Globus pallidus (tissue), 1 donor: ENCODE measurements around the gene TMEM94.
A peak's percentile ranks its signal among the peaks of the same experiment; 100 is the strongest.
"Not testable (repeated sequence)": the region's sequence is repeated elsewhere in the genome, so short reads cannot be mapped to it uniquely, and the experiment has no call there.

Experiments used
- DNase-seq: peaks from one replicate; pipeline ENCODE4 v3.0.0-alpha.2; 2015; ENCODE audit warnings: low spot score

The TMEM94 gene

DNA sequence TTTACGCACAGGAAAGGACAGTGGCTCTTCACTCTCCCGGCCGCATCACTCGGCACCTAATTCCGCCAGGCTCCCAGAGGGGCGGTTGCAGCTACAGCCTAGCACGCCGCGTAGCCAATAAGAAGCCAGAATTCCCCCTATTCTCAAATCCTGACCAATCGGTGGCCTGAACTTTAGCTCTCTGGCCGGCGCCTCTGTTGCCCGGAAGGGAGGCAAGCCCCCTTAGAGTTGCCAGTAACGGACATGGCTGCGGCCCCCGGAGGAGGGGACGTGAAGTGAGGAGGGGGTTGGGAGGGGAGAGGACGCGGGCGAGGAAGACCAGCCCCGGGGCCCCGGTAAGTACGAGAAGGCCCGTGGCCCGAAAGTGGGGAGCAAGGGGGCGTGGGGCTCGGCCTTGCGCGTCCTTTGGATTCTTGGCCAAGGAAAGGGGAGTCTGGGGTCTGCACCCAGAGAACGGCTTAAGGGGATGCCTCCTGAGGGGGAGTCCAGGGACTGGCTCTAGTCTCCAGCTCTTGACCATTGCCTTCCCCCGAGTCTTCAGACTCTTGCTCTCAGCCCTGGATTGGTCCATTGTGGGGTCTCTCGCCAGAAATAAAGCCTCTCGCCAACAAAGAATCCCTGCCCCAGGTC, at the start of gene TMEM94:
TSS of gene TMEM94 (plus strand) at position 219 of the 630 bp plus-strand sequence. CDS start 15,271 bp downstream, outside the sequence.
- peak; percentile 100 for DNase-seq

DNA sequence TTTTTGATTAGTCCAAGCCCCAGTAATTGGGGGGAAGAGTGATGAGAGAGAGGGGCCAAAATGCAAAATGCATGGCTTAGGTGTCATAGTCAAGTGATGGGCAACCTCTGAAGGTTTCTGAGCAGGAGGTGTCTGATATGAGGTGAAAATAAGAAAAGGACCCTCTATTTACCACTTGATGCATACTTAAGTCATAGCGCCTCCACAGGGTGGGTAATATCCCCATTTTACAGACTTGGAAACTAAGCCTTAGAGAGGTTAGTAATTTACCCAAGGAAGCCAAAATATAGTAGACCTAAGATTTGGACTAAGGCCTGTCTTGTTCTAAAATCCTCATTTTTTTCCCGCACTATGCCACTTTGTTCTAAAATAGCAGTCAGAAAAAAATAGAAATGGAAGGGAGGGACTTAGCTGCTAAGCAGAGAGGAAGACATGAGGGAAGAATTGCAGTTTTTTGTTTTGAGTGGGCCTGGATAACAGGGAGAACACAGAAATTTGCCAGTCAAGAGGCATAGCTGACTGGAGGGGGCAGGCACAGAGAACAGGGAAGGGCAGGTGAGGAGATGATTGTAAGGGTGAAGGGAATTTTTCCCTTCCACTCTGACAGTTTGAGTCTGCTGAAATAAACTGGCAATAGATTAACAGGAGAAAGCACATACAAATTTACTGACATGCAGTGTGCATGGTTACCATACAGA, 48.6 kb upstream of the TMEM94 start:
- DNase-seq: no peak

DNA sequence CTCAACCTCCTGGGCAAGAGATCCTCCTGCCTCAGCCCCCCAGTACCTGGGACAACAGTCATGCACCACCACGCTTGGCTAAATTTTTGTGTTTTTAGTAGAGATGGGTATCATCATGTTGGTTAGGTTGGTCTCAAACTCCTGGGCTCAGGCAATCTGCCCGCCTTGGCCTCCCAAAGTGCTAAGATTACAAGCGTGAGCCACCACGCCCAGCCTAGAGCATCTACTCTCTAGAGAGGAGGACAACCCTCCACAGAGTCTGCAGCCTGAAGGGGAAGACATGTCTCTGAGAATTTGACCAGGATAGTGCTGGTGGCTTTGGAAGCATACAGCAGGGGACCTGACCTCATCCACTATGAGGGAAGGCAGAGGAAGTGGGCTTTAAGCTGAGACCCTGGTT, 46.3 kb upstream of the TMEM94 start:
- DNase-seq: no peak

GRCh38 chr17:75411328-75412067, 44.9 kb upstream of the TMEM94 start:
- no peak for DNase-seq

- DNase-seq: peak; percentile 72
Observed at GRCh38 chr17:75412455-75413317, 43.7 kb upstream of the TMEM94 start.

DNA sequence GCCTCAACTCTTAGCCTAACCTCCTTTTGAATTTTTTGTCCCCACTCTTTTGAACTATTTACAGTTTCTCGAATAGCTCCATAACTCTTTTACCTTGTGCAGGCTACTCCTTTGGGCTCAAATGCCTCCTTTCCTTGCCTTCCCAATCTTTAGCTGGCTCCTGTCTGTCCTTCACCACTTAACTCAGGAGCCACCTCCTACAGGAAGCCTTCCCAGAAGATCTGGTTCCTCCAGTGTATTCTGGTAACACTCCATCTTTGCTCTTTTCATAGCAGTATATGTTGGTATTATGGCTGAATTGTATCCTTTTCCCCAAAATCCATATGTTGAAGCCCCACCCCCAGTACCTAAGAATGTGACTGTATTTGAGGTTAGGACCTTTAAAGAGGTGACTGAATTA, 41.9 kb upstream of the TMEM94 start:
- no peak for DNase-seq

- DNase-seq: no peak
Observed at GRCh38 chr17:75416006-75416405, 40.4 kb upstream of the TMEM94 start.

- DNase-seq: no peak
Observed at GRCh38 chr17:75417054-75417580, 39.3 kb upstream of the TMEM94 start.

DNA sequence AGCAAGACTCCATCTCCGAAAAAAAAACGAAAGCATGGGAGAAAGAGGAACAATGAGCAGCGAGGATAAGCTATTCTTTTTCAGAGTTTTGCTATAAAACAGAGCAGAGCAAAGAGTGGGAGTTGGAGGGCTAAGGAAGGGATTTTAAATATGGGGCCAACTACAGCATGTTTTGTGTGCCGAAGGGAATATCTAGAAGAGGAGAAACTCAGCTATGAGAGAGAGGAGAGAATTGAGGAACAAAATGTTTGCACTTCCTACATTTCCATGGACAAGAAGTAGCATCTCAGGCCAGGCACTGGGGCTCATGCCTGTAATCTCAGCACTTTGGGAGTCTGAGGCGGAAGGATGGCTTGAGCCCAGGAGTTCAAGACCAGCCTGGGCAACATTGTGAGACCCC, 37.9 kb upstream of the TMEM94 start:
- DNase-seq: no peak

- peak; percentile 27 for DNase-seq
Observed at GRCh38 chr17:75428543-75429469, 27.6 kb upstream of the TMEM94 start.

GRCh38 chr17:75430159-75430974, 26.1 kb upstream of the TMEM94 start:
- DNase-seq: no peak

DNA sequence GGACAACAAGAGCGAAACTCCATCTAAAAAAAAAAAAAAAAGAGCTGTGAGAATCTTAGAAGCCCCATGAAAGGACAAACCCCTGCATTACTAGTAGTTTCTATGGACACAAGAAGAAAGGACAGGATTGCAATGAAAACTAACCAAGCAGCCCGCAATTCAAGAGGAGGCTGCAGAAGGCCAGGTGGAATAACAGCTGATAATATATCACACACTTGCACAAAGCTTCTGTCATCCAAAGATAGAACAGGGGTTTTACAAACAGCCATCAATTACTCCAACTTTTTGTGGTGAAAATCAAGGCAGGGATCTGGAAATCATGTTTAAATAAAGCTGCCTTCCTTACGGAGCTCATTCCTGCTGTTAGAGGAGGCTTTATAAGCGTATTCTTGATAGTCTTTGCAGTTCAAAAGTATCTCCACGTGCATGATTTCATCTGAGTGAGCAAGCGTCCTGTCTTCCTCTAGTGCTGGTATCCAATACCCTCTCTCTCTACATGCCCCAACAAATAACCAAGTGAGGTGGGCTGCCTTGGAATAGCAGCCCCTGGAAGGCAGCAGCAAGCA, 23.1 kb upstream of the TMEM94 start:
- no peak for DNase-seq

GRCh38 chr17:75434433-75434832, 22.0 kb upstream of the TMEM94 start:
- DNase-seq: not testable (repeated sequence)

- not testable (repeated sequence) for DNase-seq
Observed at GRCh38 chr17:75437404-75437803, 19.0 kb upstream of the TMEM94 start.

- DNase-seq: no peak
Observed at GRCh38 chr17:75439287-75439686, 17.1 kb upstream of the TMEM94 start.

- no peak for DNase-seq
Observed at GRCh38 chr17:75440738-75441448, 15.5 kb upstream of the TMEM94 start.

GRCh38 chr17:75442168-75443103, 14.0 kb upstream of the TMEM94 start:
- no peak for DNase-seq

DNA sequence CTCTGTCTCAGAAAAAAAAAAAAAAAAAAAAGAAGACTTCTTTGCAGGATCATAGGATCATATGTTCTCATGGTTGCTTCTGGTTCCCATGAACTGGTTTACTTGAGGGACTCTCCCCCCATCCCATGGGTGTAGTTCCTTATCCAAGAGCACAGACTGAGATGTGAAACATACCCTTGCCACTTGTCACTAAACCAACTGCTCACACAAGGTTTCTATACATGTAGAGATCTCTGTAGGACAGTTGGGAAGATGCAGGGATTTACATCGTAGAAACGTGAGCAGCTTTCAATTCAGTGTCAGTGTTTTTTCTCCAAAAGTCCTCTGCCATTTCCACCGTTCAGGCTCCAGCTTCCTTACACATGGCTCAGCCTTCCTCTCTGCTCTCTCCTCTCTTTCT, 11.1 kb upstream of the TMEM94 start:
- DNase-seq: no peak
